ENCODE data around the gene NAT14.

DNA sequence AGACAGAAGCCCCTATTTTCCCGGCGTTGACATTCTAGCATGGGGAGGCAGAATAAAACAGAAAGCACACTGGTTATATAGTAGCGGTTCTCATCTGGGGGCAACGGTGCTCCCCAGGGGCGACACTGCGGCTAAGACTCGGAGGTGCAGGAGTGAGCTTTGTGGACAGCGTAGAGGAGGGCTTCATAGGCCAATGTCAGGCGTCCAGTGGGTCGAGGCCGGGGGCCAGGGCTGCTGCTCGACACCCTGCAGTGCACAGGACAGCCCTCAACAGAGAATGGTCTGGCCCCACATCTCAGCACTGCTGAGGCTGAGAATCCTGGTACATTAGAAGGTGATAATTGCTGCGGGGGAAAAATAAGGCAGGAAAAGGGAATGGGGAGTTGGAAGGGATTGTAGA, 7.1 kb upstream of the NAT14 start:
- TF ChIP-seq, protein P1, sequence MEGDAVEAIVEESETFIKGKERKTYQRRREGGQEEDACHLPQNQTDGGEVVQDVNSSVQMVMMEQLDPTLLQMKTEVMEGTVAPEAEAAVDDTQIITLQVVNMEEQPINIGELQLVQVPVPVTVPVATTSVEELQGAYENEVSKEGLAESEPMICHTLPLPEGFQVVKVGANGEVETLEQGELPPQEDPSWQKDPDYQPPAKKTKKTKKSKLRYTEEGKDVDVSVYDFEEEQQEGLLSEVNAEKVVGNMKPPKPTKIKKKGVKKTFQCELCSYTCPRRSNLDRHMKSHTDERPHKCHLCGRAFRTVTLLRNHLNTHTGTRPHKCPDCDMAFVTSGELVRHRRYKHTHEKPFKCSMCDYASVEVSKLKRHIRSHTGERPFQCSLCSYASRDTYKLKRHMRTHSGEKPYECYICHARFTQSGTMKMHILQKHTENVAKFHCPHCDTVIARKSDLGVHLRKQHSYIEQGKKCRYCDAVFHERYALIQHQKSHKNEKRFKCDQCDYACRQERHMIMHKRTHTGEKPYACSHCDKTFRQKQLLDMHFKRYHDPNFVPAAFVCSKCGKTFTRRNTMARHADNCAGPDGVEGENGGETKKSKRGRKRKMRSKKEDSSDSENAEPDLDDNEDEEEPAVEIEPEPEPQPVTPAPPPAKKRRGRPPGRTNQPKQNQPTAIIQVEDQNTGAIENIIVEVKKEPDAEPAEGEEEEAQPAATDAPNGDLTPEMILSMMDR (IDR thresholded peaks at IDR 0.05), result no peak
- TF ChIP-seq POLR2A (IDR thresholded peaks at IDR 0.05), result no peak
